Activated naive CD4-positive, alpha-beta T cell treated with anti-CD3 and anti-CD28 coated beads, Interleukin-2, amount 50 U/mL, for 24 hours (primary cell): ENCODE data around the gene PACS1.
A peak's percentile ranks its signal among the peaks of the same experiment; 100 is the strongest.

Experiments
- H3K27ac Mint-ChIP-seq: one replicate; pipeline ENCODE4 v1.8.0; 2021; ENCODE audit warnings: mild to moderate bottlenecking, mixed read lengths
- H3K27me3 Mint-ChIP-seq: one replicate; pipeline ENCODE4 v1.8.0; 2021; ENCODE audit warnings: mixed read lengths
- H3K36me3 Mint-ChIP-seq: one replicate; pipeline ENCODE4 v1.8.0; 2021; ENCODE audit warnings: mixed read lengths
- H3K4me1 Mint-ChIP-seq: one replicate; pipeline ENCODE4 v1.8.0; 2021; ENCODE audit warnings: mixed read lengths
- H3K4me3 Mint-ChIP-seq: one replicate; pipeline ENCODE4 v1.8.0; 2021; ENCODE audit warnings: mild to moderate bottlenecking, mixed read lengths
- H3K9me3 Mint-ChIP-seq: one replicate; pipeline ENCODE4 v1.8.0; 2021; ENCODE audit warnings: mixed read lengths

PACS1 gene

DNA sequence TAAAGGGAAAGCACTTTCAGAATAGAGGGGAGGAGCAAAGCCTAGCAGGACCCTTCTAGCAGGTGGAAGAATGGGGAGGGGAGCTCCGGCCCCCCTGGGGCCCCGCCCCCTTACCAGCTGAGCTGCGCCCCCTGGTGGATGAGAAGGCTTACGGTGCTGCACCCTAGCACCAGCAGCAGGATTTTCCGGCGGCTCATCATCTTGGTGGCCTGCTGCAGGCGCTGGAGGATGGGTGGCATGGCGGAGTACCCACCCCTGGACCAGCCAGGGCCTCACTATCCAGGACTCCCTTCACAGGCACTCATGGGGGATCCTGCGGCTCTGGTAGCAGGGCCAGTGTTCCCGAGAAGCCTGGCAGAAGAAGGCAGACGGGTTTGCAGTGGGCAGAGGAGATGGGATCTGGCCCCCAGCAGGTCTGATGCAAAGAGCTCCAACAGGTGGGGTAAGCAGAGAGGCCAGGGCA lies 24.9 kb upstream of the PACS1 start:
- Mint-ChIP-seq H3K36me3 (no peaks in the 10 kb centered on the region), H3K4me1 (peaks cover 18% of the 10 kb centered on the region), H3K27me3 (no peaks in the 10 kb centered on the region), H3K4me3 (no peak overlapping the region), H3K9me3 (no peaks in the 10 kb centered on the region), H3K27ac (peak overlapping the region; percentile 65)

DNA sequence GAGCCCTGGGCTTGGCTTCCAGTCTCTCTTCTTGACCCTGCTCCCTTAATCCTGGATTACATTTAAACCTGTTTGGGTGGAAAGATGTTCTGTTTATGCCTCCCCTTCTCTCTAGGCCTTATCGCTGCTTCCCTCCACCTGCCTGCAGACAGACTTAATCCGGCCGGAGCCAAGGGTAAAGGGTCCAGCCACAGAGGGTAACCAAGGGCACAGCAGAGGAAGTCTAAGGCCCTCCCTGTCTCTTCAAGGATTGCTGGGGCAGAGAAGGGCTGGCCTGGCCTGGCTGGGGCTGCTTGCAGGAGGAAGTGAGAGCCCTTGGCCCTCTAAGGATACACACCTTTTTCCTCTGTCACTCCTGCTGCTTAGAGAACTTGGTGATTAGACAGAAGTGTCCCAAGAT lies 23.2 kb upstream of the PACS1 start:
- no peak overlapping the region for H3K4me3 Mint-ChIP-seq
- no peaks in the 10 kb centered on the region for H3K9me3 Mint-ChIP-seq
- no peaks in the 10 kb centered on the region for H3K36me3 Mint-ChIP-seq
- H3K27ac Mint-ChIP-seq, result peak overlapping the region; percentile 84
- H3K27me3 Mint-ChIP-seq, result no peaks in the 10 kb centered on the region
- peaks cover 29% of the 10 kb centered on the region for H3K4me1 Mint-ChIP-seq

- no peak overlapping the region for H3K4me3 Mint-ChIP-seq
- no peak overlapping the region for H3K27ac Mint-ChIP-seq
- H3K36me3 Mint-ChIP-seq, result peaks cover 5% of the 10 kb centered on the region
- H3K4me1 Mint-ChIP-seq, result peaks cover 34% of the 10 kb centered on the region
- H3K9me3 Mint-ChIP-seq, result no peaks in the 10 kb centered on the region
- H3K27me3 Mint-ChIP-seq, result no peaks in the 10 kb centered on the region
Measured at GRCh38 chr11:66047541-66048365, 22.3 kb upstream of the PACS1 start.

DNA sequence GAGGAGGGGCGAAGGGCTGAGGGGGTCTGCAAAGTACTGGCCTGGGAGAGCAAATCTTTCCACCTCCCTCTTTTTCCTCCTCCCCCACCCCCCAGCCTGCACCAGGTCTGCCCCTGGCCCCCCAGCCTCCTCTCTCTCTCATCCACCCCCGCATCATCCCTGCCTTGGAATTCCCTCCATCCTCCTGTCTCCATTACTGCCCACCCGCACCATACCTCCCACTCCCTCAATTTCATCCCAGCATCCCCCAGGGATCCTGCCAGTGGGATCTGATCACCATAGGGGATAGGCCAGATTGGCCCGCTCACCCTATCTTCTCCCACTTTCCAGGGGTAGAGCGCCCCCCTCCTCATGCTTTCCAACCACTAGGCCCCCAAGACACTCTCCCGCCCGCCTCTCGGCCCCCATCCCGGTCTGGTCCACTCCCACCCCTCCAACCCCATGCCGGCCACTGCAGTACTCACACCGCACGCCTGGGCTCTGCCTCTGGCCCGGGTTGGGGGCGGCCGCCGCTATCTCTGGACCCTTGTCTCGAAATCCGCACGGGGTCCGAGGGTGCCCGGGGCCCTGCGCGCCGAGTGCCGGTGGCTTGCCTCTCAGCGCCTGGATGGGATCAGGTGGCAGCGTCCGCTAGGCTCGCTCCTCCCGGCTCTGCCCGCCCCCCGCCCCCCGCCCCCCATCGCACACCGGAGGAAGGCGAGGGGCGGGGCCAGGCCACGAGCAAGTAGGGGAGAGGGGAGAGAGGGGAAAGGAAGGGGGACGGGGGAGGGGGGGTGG lies 21.3 kb upstream of the PACS1 start, which contains the start of gene GAL3ST3:
TSS of gene GAL3ST3 (minus strand) at position 615 of the 777 bp plus-strand sequence. CDS start 3,746 bp downstream, outside the sequence.
- Mint-ChIP-seq H3K36me3 (peaks cover 10% of the 10 kb centered on the region), H3K27ac (peak within 1 kb of the TSS; percentile 68), H3K9me3 (no peaks in the 10 kb centered on the region), H3K27me3 (no peaks in the 10 kb centered on the region), H3K4me1 (peaks cover 43% of the 10 kb centered on the region), H3K4me3 (peak within 1 kb of the TSS; percentile 12)

- Mint-ChIP-seq H3K36me3 (peaks cover 15% of the 10 kb centered on the region), H3K9me3 (no peaks in the 10 kb centered on the region), H3K27ac (peak overlapping the region; percentile 97), H3K27me3 (no peaks in the 10 kb centered on the region), H3K4me1 (peaks cover 38% of the 10 kb centered on the region), H3K4me3 (peak overlapping the region; percentile 99)
Measured at GRCh38 chr11:66050581-66051231, 19.4 kb upstream of the PACS1 start.

DNA sequence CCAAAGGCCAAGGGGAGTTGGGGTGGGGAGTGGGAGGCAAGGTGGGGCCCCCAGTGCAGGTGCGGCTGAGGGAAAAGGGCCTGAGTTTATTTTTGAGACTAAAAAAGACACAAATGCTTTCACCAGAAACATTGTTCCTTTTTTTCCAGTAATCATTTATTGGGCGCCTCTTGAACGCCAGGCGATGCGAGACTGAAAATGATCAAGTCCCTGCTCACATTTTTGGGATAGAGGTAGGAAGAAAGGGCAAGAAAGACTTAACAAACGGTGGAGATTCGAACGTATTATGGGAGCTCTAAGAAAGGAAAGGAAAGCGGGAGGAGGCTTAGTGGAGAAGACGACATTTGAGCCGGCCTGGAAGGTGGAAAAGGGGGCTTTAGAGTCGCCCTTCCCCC lies 18.7 kb upstream of the PACS1 start:
- Mint-ChIP-seq H3K4me1 (peaks cover 36% of the 10 kb centered on the region), H3K4me3 (peak overlapping the region; percentile 99), H3K27ac (peak overlapping the region; percentile 97), H3K27me3 (no peaks in the 10 kb centered on the region), H3K9me3 (no peaks in the 10 kb centered on the region), H3K36me3 (peaks cover 15% of the 10 kb centered on the region)

DNA sequence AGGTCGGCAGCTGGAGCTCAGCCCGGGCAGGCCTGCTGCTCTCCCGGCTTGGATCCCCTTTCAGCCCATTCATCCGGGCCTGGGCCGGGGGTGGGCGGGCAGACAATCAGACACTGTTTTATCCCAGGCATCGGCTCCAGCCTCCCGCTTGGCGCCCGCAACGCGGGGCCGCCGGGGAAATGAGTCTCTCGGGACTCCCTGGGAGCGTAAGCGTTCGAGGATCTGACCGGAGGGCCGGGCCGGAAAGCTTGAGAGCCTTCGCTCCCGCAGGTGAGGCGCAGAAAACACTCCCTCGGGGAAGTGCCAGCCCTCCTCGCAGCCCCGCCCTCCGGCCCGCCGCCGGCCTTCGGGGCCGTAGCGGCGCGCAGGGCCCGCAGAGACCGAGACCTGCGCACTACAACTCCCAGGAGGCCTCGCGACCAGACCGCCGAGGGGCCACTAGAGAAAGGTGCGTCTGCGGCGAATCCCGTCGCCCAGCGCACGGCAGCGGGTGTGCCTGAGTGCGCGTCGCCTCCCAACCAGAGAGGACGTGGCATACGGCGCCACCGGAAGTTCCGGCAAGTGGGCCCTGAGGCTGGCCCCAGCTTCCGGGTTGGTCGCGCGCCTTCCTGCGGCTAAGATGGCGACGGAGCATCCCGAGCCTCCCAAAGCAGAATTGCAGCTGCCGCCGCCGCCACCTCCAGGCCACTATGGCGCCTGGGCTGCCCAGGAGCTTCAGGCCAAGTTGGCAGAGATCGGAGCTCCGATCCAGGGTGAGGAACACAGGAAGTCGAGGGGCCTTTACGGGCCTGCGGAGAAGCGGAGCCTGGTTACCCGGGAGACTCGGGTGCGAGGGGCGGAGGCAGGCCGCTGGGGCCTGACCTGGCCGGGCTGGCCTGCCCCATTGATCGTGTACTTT lies 18.1 kb upstream of the PACS1 start, which contains the start of gene SF3B2:
TSS of gene SF3B2 (plus strand) at position 599 of the 898 bp plus-strand sequence. CDS start at position 620, 21 bp downstream.
- Mint-ChIP-seq H3K9me3 (no peaks in the 10 kb centered on the region), H3K4me1 (peaks cover 36% of the 10 kb centered on the region), H3K4me3 (peak within 1 kb of the TSS; percentile 99), H3K36me3 (peaks cover 15% of the 10 kb centered on the region), H3K27me3 (no peaks in the 10 kb centered on the region), H3K27ac (peak within 1 kb of the TSS; percentile 99)

DNA sequence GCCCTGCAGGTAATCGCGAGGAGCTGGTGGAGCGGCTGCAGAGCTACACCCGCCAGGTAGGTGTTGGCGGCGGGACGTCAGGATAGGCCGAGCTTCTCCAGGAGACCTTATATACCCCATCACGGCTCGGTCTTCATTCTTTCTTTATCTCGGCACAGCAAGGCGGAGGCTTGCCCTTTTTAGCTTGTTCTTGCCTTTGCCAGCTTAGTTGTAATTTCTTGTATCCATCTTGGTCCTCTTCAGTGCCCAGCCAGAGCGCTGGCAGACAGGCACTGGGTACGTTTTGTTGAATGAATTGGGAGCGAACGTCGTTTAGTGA lies 17.4 kb upstream of the PACS1 start:
- Mint-ChIP-seq H3K4me3 (peak overlapping the region; percentile 99), H3K4me1 (peaks cover 39% of the 10 kb centered on the region), H3K27me3 (no peaks in the 10 kb centered on the region), H3K27ac (peak overlapping the region; percentile 99), H3K9me3 (no peaks in the 10 kb centered on the region), H3K36me3 (peaks cover 17% of the 10 kb centered on the region)

DNA sequence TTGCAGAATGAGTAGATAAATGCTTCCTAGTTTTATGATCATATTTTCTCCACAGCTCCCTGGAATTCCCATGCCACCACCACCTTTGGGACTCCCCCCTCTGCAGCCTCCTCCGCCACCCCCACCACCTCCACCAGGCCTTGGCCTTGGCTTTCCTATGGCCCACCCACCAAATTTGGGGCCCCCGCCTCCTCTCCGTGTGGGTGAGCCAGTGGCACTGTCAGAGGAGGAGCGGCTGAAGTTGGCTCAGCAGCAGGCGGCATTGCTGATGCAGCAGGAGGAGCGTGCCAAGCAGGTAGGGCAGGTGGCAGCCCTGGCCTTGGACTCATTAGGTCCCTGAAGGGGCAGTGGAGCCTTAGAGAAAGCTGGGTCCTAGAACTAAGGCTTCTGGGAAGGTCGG lies 15.1 kb upstream of the PACS1 start:
- Mint-ChIP-seq H3K9me3 (no peaks in the 10 kb centered on the region), H3K36me3 (peaks cover 23% of the 10 kb centered on the region), H3K4me1 (peaks cover 45% of the 10 kb centered on the region), H3K4me3 (no peak overlapping the region), H3K27ac (no peak overlapping the region), H3K27me3 (no peaks in the 10 kb centered on the region)

GRCh38 chr11:66056501-66056900 lies 13.6 kb upstream of the PACS1 start:
- peaks cover 32% of the 10 kb centered on the region for H3K36me3 Mint-ChIP-seq

DNA sequence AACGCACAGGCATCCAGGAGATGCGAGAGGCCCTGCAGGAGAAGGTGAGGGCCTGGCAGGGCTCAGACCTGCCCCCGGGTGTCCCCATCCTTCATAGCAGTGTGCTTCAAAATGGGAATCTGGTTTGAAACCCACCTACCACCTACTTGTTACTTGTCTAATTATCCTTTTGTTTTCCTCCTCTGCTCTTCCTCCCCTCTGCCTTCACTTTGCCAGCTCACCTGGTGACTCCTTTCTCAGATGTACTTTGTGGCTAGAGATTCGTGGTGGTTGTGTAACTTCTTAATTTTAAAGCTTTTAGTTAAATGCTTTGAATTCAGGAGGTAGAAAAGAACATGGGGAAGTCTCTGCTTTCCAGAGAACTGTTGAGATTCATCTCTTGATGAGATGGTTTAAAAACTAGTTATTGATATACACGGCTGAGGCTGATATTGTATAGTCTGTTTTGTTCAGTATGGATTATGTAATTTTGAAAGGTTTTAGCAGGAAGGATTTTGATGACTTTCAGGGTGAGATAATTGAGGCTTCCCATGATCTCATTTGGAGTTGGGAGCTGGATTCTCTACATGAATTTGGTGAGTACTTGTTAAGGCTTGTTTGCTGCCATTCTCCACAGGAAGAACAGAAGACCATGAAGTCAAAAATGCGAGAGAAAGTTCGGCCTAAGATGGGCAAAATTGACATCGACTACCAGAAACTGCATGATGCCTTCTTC lies 9.9 kb upstream of the PACS1 start:
- Mint-ChIP-seq H3K4me1 (peaks cover 46% of the 10 kb centered on the region), H3K9me3 (no peaks in the 10 kb centered on the region), H3K27ac (peak overlapping the region; percentile 60), H3K36me3 (peaks cover 37% of the 10 kb centered on the region), H3K27me3 (no peaks in the 10 kb centered on the region), H3K4me3 (no peak overlapping the region)

More at GRCh38 chr11:66056501-66056900, 13.6 kb upstream of the PACS1 start:
- Mint-ChIP-seq H3K4me1 (peaks cover 49% of the 10 kb centered on the region), H3K27ac (no peak overlapping the region), H3K27me3 (no peaks in the 10 kb centered on the region), H3K9me3 (no peaks in the 10 kb centered on the region), H3K4me3 (no peak overlapping the region)

DNA sequence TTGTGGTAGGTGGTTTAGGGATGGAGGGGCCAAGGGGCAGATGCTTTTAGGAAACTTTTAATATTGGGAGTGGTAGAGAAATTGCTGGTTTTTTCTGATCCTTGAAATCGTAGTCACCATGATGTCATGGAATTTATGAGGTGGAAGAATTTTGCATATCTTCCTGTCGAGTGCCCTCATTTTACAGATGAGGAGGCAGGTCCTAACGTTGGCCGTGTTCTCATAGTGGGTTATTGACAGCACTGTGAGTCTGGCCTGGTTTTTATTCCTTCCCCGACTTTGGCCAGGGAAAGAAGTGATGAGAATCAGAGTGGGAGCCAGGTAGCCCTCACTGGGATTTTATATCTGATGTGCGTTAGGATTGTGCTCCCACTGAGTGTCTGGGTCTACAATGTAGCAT lies 8.8 kb upstream of the PACS1 start:
- H3K4me1 Mint-ChIP-seq, result peaks cover 46% of the 10 kb centered on the region

DNA sequence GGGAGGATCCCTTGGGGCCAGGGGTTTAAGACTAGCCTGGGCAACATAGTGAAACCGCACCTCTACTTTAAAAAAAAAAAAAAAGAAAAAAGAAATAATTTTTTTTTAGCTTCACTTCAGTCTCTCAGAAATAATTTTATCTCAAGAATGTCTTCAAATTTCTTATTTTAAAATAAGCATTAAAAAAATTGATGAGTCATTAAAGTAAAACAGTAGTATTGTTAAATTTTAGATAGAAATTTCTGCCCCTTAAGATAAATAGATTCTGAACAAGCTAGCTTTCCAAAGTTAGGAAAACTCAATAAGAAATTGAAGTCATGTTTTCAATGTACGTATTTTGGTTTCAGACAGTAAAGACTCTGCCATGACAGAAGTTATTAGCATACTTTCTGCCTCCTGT lies 7.7 kb upstream of the PACS1 start:
- Mint-ChIP-seq H3K27ac (peak overlapping the region; percentile 86), H3K9me3 (no peaks in the 10 kb centered on the region), H3K27me3 (no peaks in the 10 kb centered on the region), H3K4me1 (peaks cover 55% of the 10 kb centered on the region), H3K36me3 (peaks cover 41% of the 10 kb centered on the region), H3K4me3 (no peak overlapping the region)

More for the DNA sequence above, 8.8 kb upstream of the PACS1 start:
- Mint-ChIP-seq H3K36me3 (peaks cover 41% of the 10 kb centered on the region), H3K27ac (peak overlapping the region; percentile 95), H3K27me3 (no peaks in the 10 kb centered on the region), H3K9me3 (no peaks in the 10 kb centered on the region), H3K4me3 (peak overlapping the region; percentile 53)

DNA sequence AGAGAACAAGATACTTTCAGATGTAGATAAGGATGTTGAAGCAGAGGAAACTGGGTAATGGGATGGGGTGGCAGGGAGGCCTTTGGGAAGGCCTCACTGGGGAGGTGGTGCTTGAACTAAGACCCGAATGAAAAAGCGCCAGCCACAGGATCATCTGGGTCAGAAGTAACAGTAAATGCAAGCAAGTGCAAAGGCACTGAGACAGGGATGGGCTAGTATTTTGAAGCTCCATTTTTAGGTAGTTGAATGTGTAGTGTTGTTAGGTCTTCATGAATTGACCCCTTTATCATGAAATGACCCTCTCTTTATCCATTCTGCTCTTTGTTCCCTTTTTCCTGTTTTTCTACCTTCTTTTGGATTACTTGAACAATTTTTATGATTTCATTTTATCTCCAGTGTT lies 6.2 kb upstream of the PACS1 start:
- peaks cover 45% of the 10 kb centered on the region for H3K36me3 Mint-ChIP-seq
- no peaks in the 10 kb centered on the region for H3K27me3 Mint-ChIP-seq
- H3K27ac Mint-ChIP-seq, result peak overlapping the region; percentile 52
- H3K4me1 Mint-ChIP-seq, result peaks cover 64% of the 10 kb centered on the region
- no peak overlapping the region for H3K4me3 Mint-ChIP-seq
- H3K9me3 Mint-ChIP-seq, result no peaks in the 10 kb centered on the region
